B cell (primary cell): Measurements from ENCODE around the gene ADAMTS20. TPM values are rescaled to one million over a fixed set of nuclear protein-coding genes. Genes with fewer than 3 reads are reported as not detected.

Experiments
- ATAC-seq: fragments of 200-7000 bp; cut with Tn5 transposase; one replicate; pipeline ENCODE4 v1.10.0; 2021; ENCODE audit warnings: low read depth, mild to moderate bottlenecking, moderate number of reproducible peaks, moderate library complexity
- CTCF ChIA-PET: fragments of 350-600 bp; sonication (Branson Sonifier 250); formaldehyde crosslinking; loops from one replicate; lab custom pipeline; 2021; ENCODE audit warnings: antibody characterized with exemption, inconsistent platforms; lab: Charles Lee
- POLR2A ChIA-PET: fragments of 350-600 bp; sonication (Branson Sonifier 250); formaldehyde crosslinking; loops from one replicate; lab custom pipeline; 2021; ENCODE audit warnings: antibody characterized with exemption; lab: Charles Lee
- DNase-seq: peaks from one replicate; pipeline ENCODE4 v3.0.0; 2013
- H2AFZ ChIP-seq: 2 replicates; pipeline ENCODE4 v1.6.1; 2012; ENCODE audit warnings: mild to moderate bottlenecking, low read depth, low read length; ENCODE audit not compliant: insufficient read depth, poor library complexity, severe bottlenecking
- H3K27ac ChIP-seq, 2 donors: 1 replicate in 1 of 2; 2 replicates in 1 of 2; pipeline ENCODE4 v1.5.1; 2012 to 2013; ENCODE audit warnings: low read length in 2 of 2, mild to moderate bottlenecking in 2 of 2, moderate library complexity in 1 of 2
- H3K27me3 ChIP-seq, 4 experiments: fragments of 200-600 bp in 1 of 4; sonication (generic) in 1 of 4; replicated peaks in 1 of 4; 1 replicate in 2 of 4; 2 replicates in 2 of 4; pipeline versions ENCODE4 v1.6.1 to v1.7.0; 2013 to 2016; ENCODE audit warnings: low read length in 3 of 4, mild to moderate bottlenecking in 2 of 4, mixed read lengths in 1 of 4, moderate library complexity in 1 of 4; ENCODE audit not compliant: insufficient read depth in 4 of 4, control insufficient read depth in 3 of 4; ENCODE audit errors: control extremely low read depth in 1 of 4
- H3K36me3 ChIP-seq, 2 experiments: replicated peaks in 1 of 2; 1 replicate in 1 of 2; 2 replicates in 1 of 2; pipeline versions ENCODE4 v1.6.1 to v1.7.1; 2013; ENCODE audit warnings: low read length in 1 of 2; ENCODE audit not compliant: insufficient read depth in 2 of 2, control insufficient read depth in 1 of 2; ENCODE audit errors: control extremely low read depth in 1 of 2, extremely low read depth in 1 of 2
- H3K4me1 ChIP-seq, 2 donors: fragments of 200-600 bp in 1 of 2; sonication (generic) in 1 of 2; 1 replicate in 1 of 2; 2 replicates in 1 of 2; pipeline versions ENCODE4 v1.5.1 to v1.6.1; 2013 to 2017; ENCODE audit warnings: low read length in 2 of 2; ENCODE audit not compliant: control insufficient read depth in 2 of 2, insufficient read depth in 2 of 2
- H3K4me2 ChIP-seq: replicated peaks from 2 replicates; pipeline ENCODE3; 2012; ENCODE audit warnings: mild to moderate bottlenecking, low read depth, low read length; ENCODE audit not compliant: poor library complexity, severe bottlenecking
- H3K4me3 ChIP-seq, 5 experiments: fragments of 200-600 bp in 1 of 5; sonication (generic) in 1 of 5; 1 replicate in 3 of 5; 2 replicates in 2 of 5; pipeline versions ENCODE4 v1.5.1 to v1.7.0; 2011 to 2016; ENCODE audit warnings: low read length in 4 of 5, mild to moderate bottlenecking in 4 of 5, low read depth in 2 of 5, control low read depth in 1 of 5, moderate library complexity in 1 of 5; ENCODE audit not compliant: insufficient read depth in 1 of 5; ENCODE audit errors: control extremely low read depth in 1 of 5, extremely low read depth in 1 of 5
- H3K79me2 ChIP-seq: fragments of 200-600 bp; sonication (generic); one replicate; pipeline ENCODE4 v1.6.0; 2016; ENCODE audit warnings: low read length; ENCODE audit not compliant: control insufficient read depth, insufficient read depth
- H3K9ac ChIP-seq: fragments of 200-600 bp; sonication (generic); 2 replicates; pipeline ENCODE4 v1.6.1; 2017; ENCODE audit warnings: mild to moderate bottlenecking, low read length, moderate library complexity
- H3K9me3 ChIP-seq, 3 donors: one replicate each; pipeline versions ENCODE4 v1.6.1 to v1.7.1; 2013; ENCODE audit warnings: low read length in 2 of 3; ENCODE audit not compliant: control insufficient read depth in 2 of 3, insufficient read depth in 1 of 3; ENCODE audit errors: control extremely low read depth in 1 of 3
- H4K20me1 ChIP-seq: 2 replicates; pipeline ENCODE4 v1.6.0; 2012; ENCODE audit warnings: mild to moderate bottlenecking, low read length; ENCODE audit not compliant: insufficient read depth, control insufficient read depth, poor library complexity, severe bottlenecking
- H3K27ac Mint-ChIP-seq: one replicate; pipeline ENCODE4 v1.8.0; 2021; ENCODE audit warnings: mixed read lengths
- H3K27me3 Mint-ChIP-seq: one replicate; pipeline ENCODE4 v1.8.0; 2021; ENCODE audit warnings: mixed read lengths
- H3K4me1 Mint-ChIP-seq: one replicate; pipeline ENCODE4 v1.8.0; 2021; ENCODE audit warnings: mixed read lengths
- H3K4me3 Mint-ChIP-seq: one replicate; pipeline ENCODE4 v1.8.0; 2021; ENCODE audit warnings: mixed read lengths
- H3K9me3 Mint-ChIP-seq: one replicate; pipeline ENCODE4 v1.8.0; 2022; ENCODE audit warnings: mixed read lengths; ENCODE audit not compliant: insufficient read depth
- CTCF ChIP-seq: fragments of 200-600 bp; IDR thresholded peaks from one replicate; pipeline ENCODE4 v1.8.0; 2022; ENCODE audit warnings: antibody characterized with exemption, mild to moderate bottlenecking
- EZH2 ChIP-seq: IDR thresholded peaks from 2 replicates; pipeline ENCODE4 v1.6.1; 2012; ENCODE audit warnings: borderline replicate concordance, low read depth, mild to moderate bottlenecking, moderate library complexity, low read length; ENCODE audit not compliant: insufficient read depth, poor library complexity, severe bottlenecking
- WGBS: methylation state at CpG from one replicate; pipeline ENCODE4 v1.1.5; 2013; ENCODE audit warnings: missing lambda C conversion rate; ENCODE audit not compliant: insufficient coverage; 5-methylcytosine and 5-hydroxymethylcytosine counted together
- intact Hi-C: fragments of 100-400 bp; cut with micrococcal nuclease; formaldehyde crosslinking; loops from one replicate; pipeline ENCODE4 v1.10.0; 2022
- polyA plus RNA-seq: library from polyadenylated mRNA; depleted of rRNA; stranded (reverse); fragments of >200 nt; gene quantifications from 2 replicates; pipeline ENCODE4 v1.2.3, GENCODE V29; 2012
- total RNA-seq, 2 donors: library from RNA; stranded (reverse); fragments of 120-200 nt in 1 of 2; gene quantifications; 1 replicate in 1 of 2; 2 replicates in 1 of 2; pipeline versions ENCODE4 v1.2.3 to v1.2.4, GENCODE V29; 2013 to 2022

The ADAMTS20 gene
- total and polyA plus RNA-seq, 2 donors (not counting 1 experiment from before 2014, with no cell fraction given): not detected

- CTCF ChIA-PET: no interaction called here
- peaks cover 4% of the 10 kb centered on the region in 3 donors for H3K9me3 ChIP-seq
- no peak overlapping the region for H3K9ac ChIP-seq
- no peak for ATAC-seq
- no peak overlapping the region for H3K4me3 ChIP-seq
- H3K79me2 ChIP-seq: no peaks in the 10 kb centered on the region
- DNase-seq: no peak
- no peak overlapping the region for H3K4me2 ChIP-seq
- TF ChIP-seq CTCF: no peak
- no peaks in the 10 kb centered on the region for H3K27me3 ChIP-seq
- no peak overlapping the region for H3K27ac ChIP-seq
- Mint-ChIP-seq H3K9me3 (peaks cover 11% of the 10 kb centered on the region), H3K27ac (no peak overlapping the region), H3K4me3 (no peak overlapping the region), H3K4me1 (no peaks in the 10 kb centered on the region), H3K27me3 (peaks cover 3% of the 10 kb centered on the region)
- no peak overlapping the region for H2AFZ ChIP-seq
- no peaks in the 10 kb centered on the region for H3K4me1 ChIP-seq
- POLR2A ChIA-PET: no interaction called here
- intact Hi-C loops: no loop called here
- no peaks in the 10 kb centered on the region for H4K20me1 ChIP-seq
- no peaks in the 10 kb centered on the region for H3K36me3 ChIP-seq
These were observed 173.6 kb downstream of the ADAMTS20 start for GRCh38 chr12:43378448-43378847.

GRCh38 chr12:43370263-43370662 lies 181.7 kb downstream of the ADAMTS20 start:
- TF ChIP-seq CTCF (no peak), EZH2 (no peak)
- no CpG with 5 or more reads among the region's 1 CpG for WGBS
- CTCF ChIA-PET: no interaction called here
- Histone ChIP-seq H3K9me3 (no peaks in the 10 kb centered on the region), H3K27me3 (no peaks in the 10 kb centered on the region), H3K4me2 (no peak overlapping the region), H3K4me3 (no peak overlapping the region), H3K79me2 (no peaks in the 10 kb centered on the region), H3K4me1 (no peaks in the 10 kb centered on the region), H3K9ac (no peak overlapping the region), H2AFZ (no peak overlapping the region), H4K20me1 (no peaks in the 10 kb centered on the region), H3K27ac (no peak overlapping the region), H3K36me3 (no peaks in the 10 kb centered on the region)
- Mint-ChIP-seq H3K9me3 (no peaks in the 10 kb centered on the region), H3K4me1 (no peaks in the 10 kb centered on the region), H3K27ac (no peak overlapping the region), H3K4me3 (no peak overlapping the region), H3K27me3 (no peaks in the 10 kb centered on the region)
- no peak for DNase-seq
- POLR2A ChIA-PET: no interaction called here
- intact Hi-C loops: no loop called here
- ATAC-seq: no peak
